Esophagus muscularis mucosa (tissue), 4 donors: Measurements from ENCODE around the gene CRYBB1. TPM values are rescaled to one million over a fixed set of nuclear protein-coding genes. Genes with fewer than 3 reads are reported as not detected.

Experiments
- DNase-seq: peaks from one replicate; pipeline ENCODE4 v3.0.0-alpha.2; 2017; ENCODE audit errors: extremely low spot score
- H3K27ac ChIP-seq, 4 donors: fragments of 200-600 bp; sonication (generic); replicated peaks in 1 of 4; 1 replicate in 3 of 4; 2 replicates in 1 of 4; pipeline ENCODE4 v1.5.1; 2016 to 2019; ENCODE audit warnings: mild to moderate bottlenecking in 1 of 4
- H3K27me3 ChIP-seq, 4 donors: fragments of 200-600 bp; sonication (generic); one replicate each; pipeline versions ENCODE4 v1.5.1 to v1.6.0; 2016 to 2019
- H3K36me3 ChIP-seq, 4 donors: fragments of 200-600 bp; sonication (generic); one replicate each; pipeline ENCODE4 v1.5.1; 2016 to 2019
- H3K4me1 ChIP-seq, 4 donors: fragments of 200-600 bp; sonication (generic); one replicate each; pipeline ENCODE4 v1.5.1; 2016 to 2019
- H3K4me3 ChIP-seq, 4 donors: fragments of 200-600 bp; sonication (generic); 1 replicate in 2 of 4; 2 replicates in 2 of 4; pipeline ENCODE4 v1.5.1; 2016 to 2019; ENCODE audit warnings: mild to moderate bottlenecking in 4 of 4, moderate library complexity in 1 of 4
- H3K9me3 ChIP-seq, 4 donors: fragments of 200-600 bp; sonication (generic); 1 replicate in 3 of 4; 2 replicates in 1 of 4; pipeline ENCODE4 v1.5.1; 2016 to 2019
- EP300 ChIP-seq: sonication (generic); formaldehyde crosslinking; IDR thresholded peaks from one replicate; pipeline ENCODE4 v1.6.1; 2017; ENCODE audit warnings: antibody characterized with exemption
- POLR2A ChIP-seq: fragments of 450-650 bp; IDR thresholded peaks from one replicate; pipeline ENCODE4 v1.6.1; 2017; ENCODE audit warnings: antibody characterized with exemption, moderate library complexity, mild to moderate bottlenecking, low read depth
- POLR2AphosphoS5 ChIP-seq, 2 donors: sonication (generic); formaldehyde crosslinking; IDR thresholded peaks; one replicate each; pipeline ENCODE4 v1.6.1; 2017; ENCODE audit warnings: antibody characterized with exemption in 2 of 2
- WGBS: methylation state at CpG from one replicate; pipeline ENCODE4 v1.1.5; 2018; 5-methylcytosine and 5-hydroxymethylcytosine counted together
- intact Hi-C: fragments of 100-400 bp; cut with DNase I; formaldehyde crosslinking; loops from one replicate; pipeline ENCODE4 v1.15.1; 2023
- total RNA-seq, 4 donors: library from RNA; depleted of rRNA; stranded (reverse); fragments of >200 nt; gene quantifications; one replicate each; pipeline versions ENCODE4 v1.1.0 to v1.2.1, GENCODE V29; 2016
- TF ChIP-seq, protein P1 (sequence below), 3 experiments: fragments of 200-600 bp in 2 of 3; fragments of 450-650 bp in 1 of 3; sonication (generic) in 2 of 3; IDR thresholded peaks; one replicate each; pipeline ENCODE4 v1.5.1; 2017 to 2019; ENCODE audit warnings: antibody characterized with exemption in 3 of 3, mild to moderate bottlenecking in 2 of 3, moderate library complexity in 1 of 3

The CRYBB1 gene
- total RNA-seq, 4 donors from 2014 or later: 0.33 to 0.86 (median 0.83) TPM; not detected in 1

DNA sequence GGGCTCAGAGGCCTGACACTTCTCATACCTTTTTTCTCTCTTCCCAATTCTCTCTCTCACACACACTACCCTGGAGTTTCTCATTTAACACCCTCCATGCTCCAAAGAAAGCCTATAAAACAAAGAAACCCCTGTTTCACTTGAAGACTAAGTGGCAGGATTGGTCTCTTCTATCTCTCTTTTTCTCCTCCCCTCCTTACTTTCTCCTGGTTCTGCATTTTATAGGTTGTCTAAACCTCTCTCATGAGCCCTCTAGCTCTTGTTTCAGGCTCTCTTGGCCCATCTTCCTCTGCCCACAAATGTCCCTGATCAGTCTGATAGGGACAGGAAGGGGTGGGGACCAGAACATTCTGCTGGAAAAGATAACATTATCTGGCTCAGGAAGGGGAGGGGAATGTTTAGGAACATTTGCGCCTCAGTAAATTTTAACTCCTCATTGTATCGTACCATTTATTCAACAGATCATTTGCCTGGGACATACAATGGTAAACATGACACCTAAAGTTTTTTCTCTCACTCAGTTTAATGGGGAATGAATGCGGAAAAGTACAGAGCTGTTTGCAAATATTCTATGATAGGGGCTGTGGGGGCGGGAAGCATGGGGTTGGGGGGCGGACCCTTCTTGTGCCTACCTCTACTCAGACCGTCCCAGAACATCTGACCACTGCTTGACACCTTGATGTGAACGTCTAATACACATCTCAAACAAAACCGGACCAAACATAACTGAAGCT, 14.8 kb upstream of the CRYBB1 start:
- Histone ChIP-seq H3K9me3 (peaks cover 0 to 5% (median 0%) of the 10 kb centered on the region in 4 donors), H3K27ac (peak overlapping the region in 3 of 4 donors; percentile 37 to 51 (median 42)), H3K4me3 (no peak overlapping the region), H3K27me3 (peaks cover 0 to 25% (median 0%) of the 10 kb centered on the region in 4 donors), H3K36me3 (no peaks in the 10 kb centered on the region), H3K4me1 (peaks cover 0 to 12% (median 2%) of the 10 kb centered on the region in 4 donors)
- DNase-seq: no peak
- intact Hi-C loops: no loop called here
- 65% methylated on average over 8 of the region's 8 CpGs for WGBS
- TF ChIP-seq POLR2A (no peak), POLR2AphosphoS5 (IDR thresholded peaks at IDR 0.05) (peak; percentile 41 to 49)

GRCh38 chr22:26631282-26631681, 13.5 kb upstream of the CRYBB1 start:
- H3K4me3 ChIP-seq: no peak overlapping the region
- intact Hi-C loops: no loop called here
- TF ChIP-seq POLR2A (no peak), EP300 (no peak), POLR2AphosphoS5 (IDR thresholded peaks at IDR 0.05) (no peak)
- TF ChIP-seq, protein P1, sequence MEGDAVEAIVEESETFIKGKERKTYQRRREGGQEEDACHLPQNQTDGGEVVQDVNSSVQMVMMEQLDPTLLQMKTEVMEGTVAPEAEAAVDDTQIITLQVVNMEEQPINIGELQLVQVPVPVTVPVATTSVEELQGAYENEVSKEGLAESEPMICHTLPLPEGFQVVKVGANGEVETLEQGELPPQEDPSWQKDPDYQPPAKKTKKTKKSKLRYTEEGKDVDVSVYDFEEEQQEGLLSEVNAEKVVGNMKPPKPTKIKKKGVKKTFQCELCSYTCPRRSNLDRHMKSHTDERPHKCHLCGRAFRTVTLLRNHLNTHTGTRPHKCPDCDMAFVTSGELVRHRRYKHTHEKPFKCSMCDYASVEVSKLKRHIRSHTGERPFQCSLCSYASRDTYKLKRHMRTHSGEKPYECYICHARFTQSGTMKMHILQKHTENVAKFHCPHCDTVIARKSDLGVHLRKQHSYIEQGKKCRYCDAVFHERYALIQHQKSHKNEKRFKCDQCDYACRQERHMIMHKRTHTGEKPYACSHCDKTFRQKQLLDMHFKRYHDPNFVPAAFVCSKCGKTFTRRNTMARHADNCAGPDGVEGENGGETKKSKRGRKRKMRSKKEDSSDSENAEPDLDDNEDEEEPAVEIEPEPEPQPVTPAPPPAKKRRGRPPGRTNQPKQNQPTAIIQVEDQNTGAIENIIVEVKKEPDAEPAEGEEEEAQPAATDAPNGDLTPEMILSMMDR (IDR thresholded peaks at IDR 0.05): no peak
- no peak for DNase-seq
- peaks cover 0 to 12% (median 2%) of the 10 kb centered on the region in 4 donors for H3K4me1 ChIP-seq
- H3K27ac ChIP-seq: no peak overlapping the region
- H3K36me3 ChIP-seq: no peaks in the 10 kb centered on the region
- H3K27me3 ChIP-seq: peaks cover 0 to 17% (median 0%) of the 10 kb centered on the region in 4 donors
- WGBS: 100% methylated on average over 4 of the region's 4 CpGs
- H3K9me3 ChIP-seq: peaks cover 0 to 5% (median 0%) of the 10 kb centered on the region in 4 donors

GRCh38 chr22:26629988-26630761, 12.3 kb upstream of the CRYBB1 start:
- no peaks in the 10 kb centered on the region for H3K36me3 ChIP-seq
- intact Hi-C loops: no loop called here
- no peak overlapping the region for H3K27ac ChIP-seq
- no peak overlapping the region for H3K4me3 ChIP-seq
- peaks cover 0 to 5% (median 0%) of the 10 kb centered on the region in 4 donors for H3K9me3 ChIP-seq
- peaks cover 0 to 12% (median 2%) of the 10 kb centered on the region in 4 donors for H3K4me1 ChIP-seq
- no peak for DNase-seq
- WGBS: 93% methylated on average over 18 of the region's 18 CpGs
- TF ChIP-seq, protein P1 (IDR thresholded peaks at IDR 0.05): no peak
- TF ChIP-seq EP300 (no peak), POLR2AphosphoS5 (IDR thresholded peaks at IDR 0.05) (no peak), POLR2A (no peak)
- H3K27me3 ChIP-seq: peaks cover 0 to 17% (median 0%) of the 10 kb centered on the region in 4 donors

- H3K4me1 ChIP-seq: peaks cover 0 to 4% (median 0%) of the 10 kb centered on the region in 4 donors
- H3K27ac ChIP-seq: no peak overlapping the region
- no peak for DNase-seq
- H3K9me3 ChIP-seq: no peaks in the 10 kb centered on the region
- 78% methylated on average over 10 of the region's 12 CpGs for WGBS
- H3K4me3 ChIP-seq: no peak overlapping the region
- H3K36me3 ChIP-seq: no peaks in the 10 kb centered on the region
- H3K27me3 ChIP-seq: peaks cover 0 to 18% (median 0%) of the 10 kb centered on the region in 4 donors
- no peak for TF ChIP-seq EP300
- no peak for TF ChIP-seq POLR2A
- no peak for TF ChIP-seq POLR2AphosphoS5 (IDR thresholded peaks at IDR 0.05)
- TF ChIP-seq, protein P1 (IDR thresholded peaks at IDR 0.05): no peak
- intact Hi-C loops: no loop called here
Observed at GRCh38 chr22:26624803-26625202, 7.0 kb upstream of the CRYBB1 start.

DNA sequence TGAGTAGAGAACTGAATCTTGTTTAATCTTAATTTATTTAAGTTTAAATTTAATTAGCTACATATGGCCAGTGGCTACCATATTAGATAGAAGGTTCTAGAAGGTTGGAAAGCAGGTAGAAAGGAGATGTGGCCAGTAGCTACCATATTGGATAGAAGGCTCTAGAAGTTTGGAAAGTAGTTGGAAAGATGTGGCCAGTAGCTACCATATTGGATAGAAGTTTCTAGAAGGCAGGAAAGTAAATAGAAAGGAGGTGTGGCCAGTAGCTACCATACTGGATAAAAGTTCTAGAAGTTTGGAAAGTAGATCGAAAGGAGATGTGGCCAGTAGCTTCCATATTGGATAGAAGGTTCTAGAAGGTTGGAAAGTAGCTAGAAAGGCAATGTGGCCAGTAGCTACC, 6.2 kb upstream of the CRYBB1 start:
- no peaks in the 10 kb centered on the region for H3K9me3 ChIP-seq
- no peak for DNase-seq
- H3K27me3 ChIP-seq: peaks cover 0 to 26% (median 0%) of the 10 kb centered on the region in 4 donors
- 95% methylated on average over 1 of the region's 1 CpG for WGBS
- no peak for TF ChIP-seq EP300
- no peak for TF ChIP-seq POLR2A
- no peak for TF ChIP-seq POLR2AphosphoS5 (IDR thresholded peaks at IDR 0.05)
- TF ChIP-seq, protein P1 (IDR thresholded peaks at IDR 0.05): no peak
- no peaks in the 10 kb centered on the region for H3K36me3 ChIP-seq
- intact Hi-C loops: no loop called here
- H3K4me3 ChIP-seq: no peak overlapping the region
- H3K27ac ChIP-seq: no peak overlapping the region
- peaks cover 0 to 8% (median 4%) of the 10 kb centered on the region in 4 donors for H3K4me1 ChIP-seq
